Measurements from ENCODE around the gene PSMB1. TPM values are rescaled to one million over a fixed set of nuclear protein-coding genes. Genes with fewer than 3 reads are reported as not detected.
A peak's percentile ranks its signal among the peaks of the same experiment; 100 is the strongest.

PSMB1 gene
- total RNA-seq, 1 experiment from 2014 or later: 358 TPM

GRCh38 chr6:170583756-170584180 lies 30.7 kb upstream of the PSMB1 start:
- peaks cover 40% of the 10 kb centered on the region for H3K36me3 ChIP-seq (ENCODE audit: insufficient read depth, low read length, poor library complexity, severe bottlenecking)
- POLR2A ChIA-PET (ENCODE audit: low non-redundant PET): no interaction called here

GRCh38 chr6:170578909-170579308 lies 25.8 kb upstream of the PSMB1 start:
- Histone ChIP-seq H3K4me3 (ENCODE audit: low read depth, low read length, poor library complexity, severe bottlenecking) (no peak overlapping the region), H3K36me3 (ENCODE audit: insufficient read depth, low read length, poor library complexity, severe bottlenecking) (peaks cover 73% of the 10 kb centered on the region), H3K27ac (ENCODE audit: low read depth, low read length, poor library complexity, severe bottlenecking) (no peak overlapping the region), H3K27me3 (replicated peaks; ENCODE audit: insufficient read depth, low read depth, low read length, poor library complexity) (no peaks in the 10 kb centered on the region), H3K4me1 (ENCODE audit: insufficient read depth, low read length, poor library complexity, severe bottlenecking) (no peaks in the 10 kb centered on the region), H3K9me3 (ENCODE audit: low read depth, low read length, poor library complexity, severe bottlenecking) (no peaks in the 10 kb centered on the region)
- TF ChIP-seq EZH2 (IDR thresholded peaks at IDR 0.05; ENCODE audit: borderline replicate concordance, low read depth, low read length, poor library complexity, severe bottlenecking): no peak
- TF ChIP-seq, protein P1, sequence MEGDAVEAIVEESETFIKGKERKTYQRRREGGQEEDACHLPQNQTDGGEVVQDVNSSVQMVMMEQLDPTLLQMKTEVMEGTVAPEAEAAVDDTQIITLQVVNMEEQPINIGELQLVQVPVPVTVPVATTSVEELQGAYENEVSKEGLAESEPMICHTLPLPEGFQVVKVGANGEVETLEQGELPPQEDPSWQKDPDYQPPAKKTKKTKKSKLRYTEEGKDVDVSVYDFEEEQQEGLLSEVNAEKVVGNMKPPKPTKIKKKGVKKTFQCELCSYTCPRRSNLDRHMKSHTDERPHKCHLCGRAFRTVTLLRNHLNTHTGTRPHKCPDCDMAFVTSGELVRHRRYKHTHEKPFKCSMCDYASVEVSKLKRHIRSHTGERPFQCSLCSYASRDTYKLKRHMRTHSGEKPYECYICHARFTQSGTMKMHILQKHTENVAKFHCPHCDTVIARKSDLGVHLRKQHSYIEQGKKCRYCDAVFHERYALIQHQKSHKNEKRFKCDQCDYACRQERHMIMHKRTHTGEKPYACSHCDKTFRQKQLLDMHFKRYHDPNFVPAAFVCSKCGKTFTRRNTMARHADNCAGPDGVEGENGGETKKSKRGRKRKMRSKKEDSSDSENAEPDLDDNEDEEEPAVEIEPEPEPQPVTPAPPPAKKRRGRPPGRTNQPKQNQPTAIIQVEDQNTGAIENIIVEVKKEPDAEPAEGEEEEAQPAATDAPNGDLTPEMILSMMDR (conservative IDR thresholded peaks at IDR 0.05; ENCODE audit: low read depth, low read length): no peak
- intact Hi-C loops (cut with micrococcal nuclease; ENCODE audit: unreplicated experiment): no loop called here
- DNase-seq (ENCODE audit: low spot score): no peak
- BruUV-seq (replicated peaks): no TSS peak
- ChIA-PET POLR2A (ENCODE audit: low non-redundant PET) (no interaction called here), CTCF (no interaction called here)

More at GRCh38 chr6:170583756-170584180, 30.7 kb upstream of the PSMB1 start:
- CTCF ChIA-PET: no interaction called here
- intact Hi-C loops (cut with micrococcal nuclease; ENCODE audit: unreplicated experiment): no loop called here
- Histone ChIP-seq H3K27ac (ENCODE audit: low read depth, low read length, poor library complexity, severe bottlenecking) (peak overlapping the region; percentile 79), H3K9me3 (ENCODE audit: low read depth, low read length, poor library complexity, severe bottlenecking) (no peaks in the 10 kb centered on the region), H3K27me3 (replicated peaks; ENCODE audit: insufficient read depth, low read depth, low read length, poor library complexity) (no peaks in the 10 kb centered on the region), H3K4me3 (ENCODE audit: low read depth, low read length, poor library complexity, severe bottlenecking) (peak overlapping the region; percentile 83), H3K4me1 (ENCODE audit: insufficient read depth, low read length, poor library complexity, severe bottlenecking) (peaks cover 5% of the 10 kb centered on the region)
- TF ChIP-seq, protein P1 (conservative IDR thresholded peaks at IDR 0.05; ENCODE audit: low read depth, low read length): no peak
- no peak for TF ChIP-seq EZH2 (IDR thresholded peaks at IDR 0.05; ENCODE audit: borderline replicate concordance, low read depth, low read length, poor library complexity, severe bottlenecking)
- DNase-seq (ENCODE audit: low spot score): no peak
- BruUV-seq (replicated peaks): no TSS peak

DNA sequence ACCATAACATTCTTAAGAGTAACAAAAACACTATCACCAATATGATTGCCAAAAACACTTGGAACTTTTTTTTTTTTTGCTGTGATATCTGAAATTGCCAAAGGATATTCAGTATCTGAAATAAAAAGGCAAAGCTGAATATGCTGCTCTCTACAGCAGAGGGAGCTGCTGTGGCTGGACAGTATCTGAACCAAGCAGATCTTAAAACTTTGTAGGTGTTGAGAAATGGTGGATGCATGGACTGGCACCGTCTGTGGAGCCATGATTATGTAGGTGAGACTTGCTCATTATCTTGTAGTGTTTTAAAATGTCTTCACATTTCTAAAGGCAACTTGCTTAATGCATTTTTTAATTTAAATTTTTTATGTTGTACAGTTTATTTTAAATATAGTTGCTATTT lies 22.1 kb upstream of the PSMB1 start:
- no TSS peak for BruUV-seq (replicated peaks)
- no peaks in the 10 kb centered on the region for H3K4me1 ChIP-seq (ENCODE audit: insufficient read depth, low read length, poor library complexity, severe bottlenecking)
- intact Hi-C loops (cut with micrococcal nuclease; ENCODE audit: unreplicated experiment): no loop called here
- H3K27ac ChIP-seq (ENCODE audit: low read depth, low read length, poor library complexity, severe bottlenecking): no peak overlapping the region
- H3K36me3 ChIP-seq (ENCODE audit: insufficient read depth, low read length, poor library complexity, severe bottlenecking): peaks cover 63% of the 10 kb centered on the region
- no peak for DNase-seq (ENCODE audit: low spot score)
- no peaks in the 10 kb centered on the region for H3K27me3 ChIP-seq (replicated peaks; ENCODE audit: insufficient read depth, low read depth, low read length, poor library complexity)
- no peak overlapping the region for H3K4me3 ChIP-seq (ENCODE audit: low read depth, low read length, poor library complexity, severe bottlenecking)
- POLR2A ChIA-PET (ENCODE audit: low non-redundant PET): no interaction called here
- TF ChIP-seq EZH2 (IDR thresholded peaks at IDR 0.05; ENCODE audit: borderline replicate concordance, low read depth, low read length, poor library complexity, severe bottlenecking): no peak
- TF ChIP-seq, protein P1 (conservative IDR thresholded peaks at IDR 0.05; ENCODE audit: low read depth, low read length): peak; percentile 34; the same call in 1 of the 2 replicates
- H3K9me3 ChIP-seq (ENCODE audit: low read depth, low read length, poor library complexity, severe bottlenecking): no peaks in the 10 kb centered on the region
- CTCF ChIA-PET: interaction anchor here (0.7 kb wide), 1 partner anchor 22 kb away, joined by 3 read pairs; the partner anchor contains the start of gene PSMB1

All from A673 (cell line).